ENCODE data around the gene STYX.
"Not testable (repeated sequence)": the region's sequence is repeated elsewhere in the genome, so short reads cannot be mapped to it uniquely, and the experiment has no call there.

STYX gene

GRCh38 chr14:52748647-52749292, 18.8 kb downstream of the STYX start:
- DNase-seq (ENCODE audit: low read depth) = no peak
- TF ChIP-seq CTCF (conservative IDR thresholded peaks at IDR 0.05; ENCODE audit: low read length) = no peak
- no peak overlapping the region for H3K4me3 ChIP-seq (ENCODE audit: low read length)

GRCh38 chr14:52755607-52756316, 25.8 kb downstream of the STYX start:
- no peak for DNase-seq (ENCODE audit: low read depth)
- no peak for TF ChIP-seq CTCF (conservative IDR thresholded peaks at IDR 0.05; ENCODE audit: low read length)
- H3K4me3 ChIP-seq (ENCODE audit: low read length) = no peak overlapping the region

- DNase-seq (ENCODE audit: low read depth) = no peak
- H3K4me3 ChIP-seq (ENCODE audit: low read length) = no peak overlapping the region
- no peak for TF ChIP-seq CTCF (conservative IDR thresholded peaks at IDR 0.05; ENCODE audit: low read length)
Observed at GRCh38 chr14:52759145-52759544, 29.2 kb downstream of the STYX start.

GRCh38 chr14:52762923-52763322, 33.0 kb downstream of the STYX start:
- not testable (repeated sequence) for DNase-seq (ENCODE audit: low read depth); H3K4me3 ChIP-seq (ENCODE audit: low read length)

- DNase-seq (ENCODE audit: low read depth) = no peak
- no peak for TF ChIP-seq CTCF (conservative IDR thresholded peaks at IDR 0.05; ENCODE audit: low read length)
- no peak overlapping the region for H3K4me3 ChIP-seq (ENCODE audit: low read length)
Observed at GRCh38 chr14:52767058-52767833, 37.3 kb downstream of the STYX start.

- no peak for TF ChIP-seq CTCF (conservative IDR thresholded peaks at IDR 0.05; ENCODE audit: low read length)
- no peak for DNase-seq (ENCODE audit: low read depth)
- no peak overlapping the region for H3K4me3 ChIP-seq (ENCODE audit: low read length)
Observed at GRCh38 chr14:52769887-52770286, 39.9 kb downstream of the STYX start.

- no peak overlapping the region for H3K4me3 ChIP-seq (ENCODE audit: low read length)
- no peak for TF ChIP-seq CTCF (conservative IDR thresholded peaks at IDR 0.05; ENCODE audit: low read length)
- DNase-seq (ENCODE audit: low read depth) = no peak
Observed at GRCh38 chr14:52776816-52777215, 46.9 kb downstream of the STYX start.

Data from AG10803 (cell line).